GM10266 (cell line): ENCODE results near the gene RPL14.

ENCODE experiments used
- DNase-seq: peaks from one replicate; pipeline ENCODE4 v3.0.0; 2012; ENCODE audit errors: extremely low spot score
- TF ChIP-seq, protein P1 (sequence below): IDR thresholded peaks from 2 replicates; pipeline ENCODE4 v1.5.1; 2012; ENCODE audit warnings: mild to moderate bottlenecking, low read depth; ENCODE audit not compliant: control insufficient read depth, insufficient read depth; ENCODE audit errors: missing control alignments

The RPL14 gene

DNA sequence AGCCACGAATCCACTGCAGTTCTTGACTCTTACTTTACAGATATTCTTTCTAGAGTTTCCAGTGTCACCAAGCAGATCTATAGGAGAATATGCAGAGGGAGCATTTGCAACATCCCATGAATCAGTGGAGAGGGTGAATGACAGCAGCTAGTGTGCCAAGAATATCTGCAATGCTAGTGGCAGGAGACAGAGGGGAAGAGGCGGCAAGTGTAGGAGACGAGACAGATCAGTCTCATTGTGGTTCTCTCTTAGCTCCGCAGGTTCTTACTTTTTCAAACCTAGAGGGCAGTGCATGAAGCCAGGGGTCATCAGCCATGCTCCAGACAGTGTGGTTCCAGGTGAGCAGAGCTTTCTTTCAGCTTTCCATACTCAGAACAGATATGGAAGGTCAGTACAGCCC, 20.5 kb downstream of the RPL14 start:
- TF ChIP-seq, protein P1, sequence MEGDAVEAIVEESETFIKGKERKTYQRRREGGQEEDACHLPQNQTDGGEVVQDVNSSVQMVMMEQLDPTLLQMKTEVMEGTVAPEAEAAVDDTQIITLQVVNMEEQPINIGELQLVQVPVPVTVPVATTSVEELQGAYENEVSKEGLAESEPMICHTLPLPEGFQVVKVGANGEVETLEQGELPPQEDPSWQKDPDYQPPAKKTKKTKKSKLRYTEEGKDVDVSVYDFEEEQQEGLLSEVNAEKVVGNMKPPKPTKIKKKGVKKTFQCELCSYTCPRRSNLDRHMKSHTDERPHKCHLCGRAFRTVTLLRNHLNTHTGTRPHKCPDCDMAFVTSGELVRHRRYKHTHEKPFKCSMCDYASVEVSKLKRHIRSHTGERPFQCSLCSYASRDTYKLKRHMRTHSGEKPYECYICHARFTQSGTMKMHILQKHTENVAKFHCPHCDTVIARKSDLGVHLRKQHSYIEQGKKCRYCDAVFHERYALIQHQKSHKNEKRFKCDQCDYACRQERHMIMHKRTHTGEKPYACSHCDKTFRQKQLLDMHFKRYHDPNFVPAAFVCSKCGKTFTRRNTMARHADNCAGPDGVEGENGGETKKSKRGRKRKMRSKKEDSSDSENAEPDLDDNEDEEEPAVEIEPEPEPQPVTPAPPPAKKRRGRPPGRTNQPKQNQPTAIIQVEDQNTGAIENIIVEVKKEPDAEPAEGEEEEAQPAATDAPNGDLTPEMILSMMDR = no peak
- no peak for DNase-seq

DNA sequence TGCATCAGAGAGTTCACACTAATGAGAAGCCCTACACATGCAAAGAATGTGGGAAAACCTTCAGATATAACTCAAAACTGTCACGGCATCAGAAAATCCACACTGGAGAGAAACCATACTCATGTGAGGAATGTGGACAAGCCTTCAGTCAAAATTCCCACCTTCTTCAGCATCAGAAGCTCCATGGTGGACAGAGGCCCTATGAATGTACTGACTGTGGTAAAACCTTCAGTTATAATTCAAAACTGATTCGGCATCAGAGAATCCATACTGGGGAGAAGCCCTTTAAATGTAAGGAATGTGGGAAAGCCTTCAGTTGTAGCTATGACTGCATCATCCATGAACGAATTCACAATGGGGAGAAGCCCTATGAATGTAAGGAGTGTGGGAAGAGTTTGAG, 30.0 kb downstream of the RPL14 start:
- no peak for DNase-seq
- TF ChIP-seq, protein P1 = no peak

DNA sequence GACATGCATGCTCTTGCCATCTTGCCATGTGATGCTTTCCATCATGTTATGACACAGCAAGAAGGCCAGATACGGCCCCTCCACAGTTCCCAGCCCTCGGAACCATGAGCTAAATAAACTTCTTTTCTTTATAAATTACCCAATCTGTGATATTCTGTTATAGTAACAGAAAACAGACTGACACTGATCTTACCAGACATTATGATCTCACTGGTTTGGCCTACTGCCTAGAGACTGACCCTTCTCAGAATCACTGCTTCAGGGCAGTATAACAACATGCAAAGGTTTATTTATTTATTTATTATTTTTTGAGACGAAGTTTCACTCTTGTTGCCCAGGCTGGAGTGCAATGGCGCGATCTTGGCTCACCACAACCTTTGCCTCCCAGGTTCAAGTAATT, 33.8 kb downstream of the RPL14 start:
- TF ChIP-seq, protein P1 = no peak
- DNase-seq = no peak

DNA sequence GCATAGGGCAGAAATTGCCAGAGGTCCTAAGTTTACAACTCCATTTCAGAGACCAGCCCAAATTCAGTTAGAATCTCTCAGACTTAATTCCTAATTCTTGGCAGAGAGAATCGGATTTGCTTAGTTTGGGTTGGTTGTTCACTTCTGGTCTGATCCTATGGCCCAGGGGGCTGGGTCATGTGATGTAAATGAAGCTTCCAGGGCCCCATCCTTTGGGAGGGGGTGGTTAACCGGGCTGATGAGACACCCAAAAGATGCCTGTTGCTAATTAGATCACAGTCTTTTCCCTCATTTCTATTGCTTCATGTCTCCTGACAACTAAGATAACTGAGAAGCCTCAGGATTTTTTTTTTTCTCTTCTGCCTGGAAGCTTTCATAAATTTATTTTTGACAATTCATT, 37.6 kb downstream of the RPL14 start:
- DNase-seq = no peak
- TF ChIP-seq, protein P1 = no peak

DNA sequence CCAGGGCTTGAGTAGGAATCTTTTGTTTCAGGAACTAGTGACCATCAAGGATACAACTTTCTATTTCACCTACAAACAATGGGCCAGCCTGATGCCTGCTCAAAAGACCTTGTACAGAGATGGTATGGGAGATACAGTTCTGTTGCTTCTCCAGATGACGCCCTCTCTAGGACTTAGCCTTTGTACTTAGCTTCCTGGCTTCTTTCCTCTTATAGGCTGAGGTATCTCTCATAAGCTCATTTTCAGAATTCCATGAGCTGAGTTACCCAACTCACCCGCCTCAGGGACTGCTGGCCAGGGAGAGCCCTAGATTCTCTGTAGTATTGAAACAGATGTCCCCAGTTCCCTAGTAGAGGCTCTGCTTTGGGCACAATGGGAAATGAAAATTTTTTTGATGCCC, 40.1 kb downstream of the RPL14 start:
- TF ChIP-seq, protein P1 = no peak
- DNase-seq = no peak

DNA sequence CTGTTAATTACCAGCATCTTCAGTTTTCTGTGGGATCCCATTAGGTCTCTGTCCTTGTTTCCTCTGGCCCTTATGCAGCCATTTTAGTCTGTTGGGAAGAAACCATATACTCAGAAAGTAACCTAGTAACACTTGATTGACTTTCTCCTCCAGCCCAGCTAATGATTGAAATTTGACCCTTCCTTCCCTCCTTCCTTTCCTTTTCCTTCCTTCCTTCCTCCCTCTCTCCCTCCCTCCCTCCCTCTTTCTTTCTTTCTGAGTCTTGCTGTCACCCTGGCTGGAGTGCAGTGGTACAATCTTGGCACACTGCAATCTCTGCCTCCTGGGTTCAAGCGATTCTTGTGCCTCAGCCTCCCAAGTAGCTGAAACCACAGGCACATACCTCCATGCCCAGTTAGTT, 42.8 kb downstream of the RPL14 start:
- TF ChIP-seq, protein P1 = no peak
- no peak for DNase-seq

DNA sequence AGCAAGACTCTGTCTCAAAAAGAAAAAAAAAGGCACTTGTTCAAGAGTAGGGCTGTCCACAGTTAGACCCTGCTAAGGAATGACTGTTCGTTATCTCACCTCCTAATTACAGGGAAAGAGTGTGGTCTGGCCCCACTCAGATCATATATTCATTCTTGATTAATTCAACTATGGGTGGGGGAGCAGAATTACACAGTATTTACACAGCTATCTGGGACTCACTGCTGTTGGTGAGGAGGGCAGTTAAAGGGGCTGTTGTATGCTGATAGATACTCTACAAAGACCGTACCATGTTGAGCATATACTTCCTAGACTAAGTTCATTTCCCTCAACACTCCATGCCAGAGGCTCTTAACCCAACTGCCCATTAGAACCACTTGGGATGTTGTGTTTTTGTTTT, 44.9 kb downstream of the RPL14 start:
- no peak for DNase-seq
- TF ChIP-seq, protein P1 = no peak
